AML-193 (cell line): ENCODE data around the gene UBE2E1.
A peak's percentile ranks its signal among the peaks of the same experiment; 100 is the strongest.
"Not testable (repeated sequence)": the region's sequence is repeated elsewhere in the genome, so short reads cannot be mapped to it uniquely, and the experiment has no call there.

Experiments
- DNase-seq, 2 experiments: peaks; one replicate each; lab custom pipeline; 2025; lab: John Stamatoyannopoulos, UW

The UBE2E1 gene

DNA sequence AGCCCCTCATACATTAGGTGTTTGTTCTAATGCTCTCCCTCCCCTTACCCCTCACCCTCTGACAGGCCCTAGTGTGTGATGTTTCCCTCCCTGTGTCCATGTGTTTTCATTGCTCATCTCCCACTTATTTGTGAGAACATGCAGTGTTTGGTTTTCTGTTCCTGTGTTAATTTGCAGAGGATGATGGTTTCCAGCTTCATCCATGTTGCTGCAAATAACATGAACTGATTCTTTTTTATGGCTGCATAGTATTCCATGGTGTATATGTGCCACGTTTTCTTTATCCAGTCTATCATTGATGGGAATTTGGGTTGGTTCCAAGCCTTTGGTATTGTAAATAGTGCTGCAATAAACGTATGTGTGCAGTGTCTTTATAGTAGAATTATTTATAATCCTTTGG, 43.7 kb downstream of the UBE2E1 start:
- not testable (repeated sequence) for DNase-seq

DNA sequence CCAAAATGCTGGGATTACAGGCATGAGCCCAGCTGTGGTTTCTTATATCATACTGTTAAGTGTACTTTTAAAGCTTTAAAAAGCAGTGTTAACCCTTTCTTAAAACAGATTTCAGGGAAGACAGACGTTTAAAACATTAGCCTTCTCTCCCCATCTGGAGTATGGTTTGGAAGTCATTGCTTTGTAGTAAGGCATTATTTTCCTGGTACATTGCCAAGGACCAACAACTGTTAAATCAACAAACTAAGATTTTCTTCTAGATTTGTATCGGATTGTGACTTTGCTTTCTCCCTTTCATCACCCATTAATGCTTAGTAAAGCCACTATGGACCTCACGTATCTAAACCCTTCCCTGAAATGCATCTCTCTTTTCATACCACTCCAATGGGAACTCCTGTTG, 50.5 kb downstream of the UBE2E1 start:
- no peak for DNase-seq

- no peak for DNase-seq
Measured at GRCh38 chr3:23859012-23859743, 53.4 kb downstream of the UBE2E1 start.

DNA sequence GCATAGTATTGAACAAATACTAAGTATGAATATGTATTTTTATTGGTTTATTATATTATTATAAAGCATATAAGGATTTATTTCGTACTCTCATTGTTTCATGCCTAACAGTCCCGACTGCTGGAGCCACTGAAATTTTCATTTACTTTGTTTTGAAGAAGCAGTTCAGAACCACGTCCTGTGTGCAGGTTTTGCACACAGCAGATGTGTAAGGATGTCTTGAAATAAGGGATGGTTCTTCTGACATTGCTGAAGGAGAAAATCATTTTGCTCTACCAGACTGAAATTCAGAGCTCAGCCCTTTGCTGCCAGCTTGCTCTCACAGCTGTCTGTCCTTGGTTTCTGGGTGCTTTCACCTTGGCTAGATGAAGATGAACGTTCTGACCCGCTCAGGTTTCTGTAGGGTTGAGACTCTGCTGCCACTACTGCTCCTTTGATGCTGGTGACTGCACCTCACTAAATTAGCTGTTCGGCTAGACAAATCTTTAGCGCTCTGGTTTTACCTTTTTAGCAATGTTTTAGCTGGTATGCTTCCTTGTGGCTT, 54.2 kb downstream of the UBE2E1 start:
- no peak for DNase-seq

DNA sequence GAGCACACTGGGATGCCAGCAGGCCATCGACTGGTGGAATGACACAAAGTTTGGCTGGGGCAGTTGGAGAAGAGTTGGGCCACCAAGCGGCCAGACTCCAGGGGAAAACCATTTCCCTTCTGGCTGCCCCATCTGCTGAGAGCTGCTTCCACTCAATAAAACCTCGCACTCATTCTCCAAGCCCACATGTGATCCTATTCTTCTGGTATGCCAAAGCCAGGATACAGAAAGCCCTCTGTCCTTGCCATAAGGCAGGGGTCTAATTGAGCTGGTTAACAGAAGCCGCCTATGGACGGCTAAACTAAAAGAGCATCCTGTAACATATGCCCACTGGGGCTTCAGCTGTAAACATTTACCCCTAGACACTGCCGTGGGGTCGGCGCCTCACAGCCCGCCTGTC, 55.9 kb downstream of the UBE2E1 start:
- no peak for DNase-seq

GRCh38 chr3:23863060-23863459, 57.3 kb downstream of the UBE2E1 start:
- DNase-seq, result no peak

- no peak for DNase-seq
Measured at GRCh38 chr3:23864931-23865330, 59.2 kb downstream of the UBE2E1 start.

GRCh38 chr3:23865595-23866396, 60.0 kb downstream of the UBE2E1 start:
- DNase-seq, result no peak

- DNase-seq, result no peak
Measured at GRCh38 chr3:23867400-23867799, 61.6 kb downstream of the UBE2E1 start.

DNA sequence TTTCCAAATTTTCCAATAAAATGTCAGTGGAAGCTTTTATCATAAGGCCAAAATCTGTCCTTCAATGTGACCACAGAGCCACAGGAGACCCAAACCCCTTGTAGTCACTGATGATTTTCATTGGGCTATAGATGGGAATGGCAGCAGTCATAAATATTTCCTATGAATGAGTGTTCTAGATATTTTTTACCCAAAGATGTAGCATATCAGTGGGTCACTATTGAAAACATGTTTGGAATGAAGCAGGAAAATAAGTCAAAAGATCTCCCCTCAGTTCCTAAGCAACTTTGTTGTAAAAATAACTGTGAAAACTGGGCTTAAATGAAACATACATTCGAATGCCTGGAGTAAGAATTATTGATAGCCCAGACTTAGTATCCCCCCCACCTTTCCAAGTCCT, 62.1 kb downstream of the UBE2E1 start:
- no peak for DNase-seq

DNA sequence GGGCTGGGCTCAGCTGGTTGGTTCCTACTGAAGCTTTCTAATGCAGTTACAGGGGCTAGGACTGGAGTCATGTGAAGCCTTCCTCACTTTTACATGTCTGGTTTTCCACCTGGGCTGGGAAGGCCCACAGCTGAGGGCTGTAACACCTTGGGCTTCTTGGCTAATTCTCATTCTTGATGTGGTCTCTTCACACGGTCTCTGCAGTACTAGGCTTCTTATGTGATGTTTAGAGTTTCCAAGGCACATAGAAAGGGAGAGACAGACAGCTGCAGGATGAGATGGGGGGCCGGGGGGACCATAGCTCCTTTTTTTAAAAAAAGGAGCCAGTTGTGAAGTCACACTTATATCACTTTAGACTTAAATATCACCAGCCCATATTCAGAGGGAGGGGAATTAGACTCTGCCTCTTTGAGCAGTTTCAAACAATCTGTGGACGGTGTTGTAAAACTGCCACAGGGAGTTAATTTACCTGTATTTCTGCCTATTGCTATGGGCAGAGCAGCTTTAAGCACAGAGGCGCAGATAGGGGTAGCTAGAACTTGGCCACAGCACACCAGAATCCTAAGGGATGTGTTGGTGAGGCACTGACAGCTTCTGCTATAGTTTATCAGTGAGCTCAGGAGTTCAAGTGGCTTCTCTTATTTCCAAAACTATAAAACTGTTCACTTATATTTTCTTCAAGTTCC, 64.4 kb downstream of the UBE2E1 start:
- no peak for DNase-seq

GRCh38 chr3:23870663-23871043, 64.9 kb downstream of the UBE2E1 start:
- not testable (repeated sequence) for DNase-seq

DNA sequence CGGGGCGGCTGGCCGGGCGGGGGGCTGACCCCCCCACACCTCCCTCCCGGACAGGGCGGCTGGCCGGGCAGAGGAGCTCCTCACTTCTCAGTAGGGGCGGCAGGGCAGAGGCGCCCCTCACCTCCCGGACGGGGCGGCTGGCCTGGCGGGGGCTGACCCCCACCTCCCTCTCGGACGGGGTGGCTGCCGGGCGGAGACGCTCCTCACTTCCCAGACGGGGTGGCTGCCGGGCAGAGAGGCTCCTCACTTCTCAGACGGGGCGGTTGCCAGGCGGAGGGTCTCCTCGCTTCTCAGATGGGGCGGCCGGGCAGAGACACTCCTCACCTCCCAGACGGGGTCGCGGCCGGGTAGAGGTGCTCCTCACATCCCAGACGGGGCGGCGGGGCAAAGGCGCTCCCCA, 65.6 kb downstream of the UBE2E1 start:
- DNase-seq, result not testable (repeated sequence)

GRCh38 chr3:23872330-23872729, 66.6 kb downstream of the UBE2E1 start:
- no peak for DNase-seq

- no peak for DNase-seq
Measured at GRCh38 chr3:23873941-23874340, 68.2 kb downstream of the UBE2E1 start.

GRCh38 chr3:23874359-23875112, 68.8 kb downstream of the UBE2E1 start:
- DNase-seq, result no peak

- no peak for DNase-seq
Measured at GRCh38 chr3:23875113-23875725, 69.5 kb downstream of the UBE2E1 start.

GRCh38 chr3:23876923-23877322, 71.2 kb downstream of the UBE2E1 start:
- no peak for DNase-seq

GRCh38 chr3:23877329-23877980, 71.7 kb downstream of the UBE2E1 start:
- peak; percentile 82 to 87 for DNase-seq

DNA sequence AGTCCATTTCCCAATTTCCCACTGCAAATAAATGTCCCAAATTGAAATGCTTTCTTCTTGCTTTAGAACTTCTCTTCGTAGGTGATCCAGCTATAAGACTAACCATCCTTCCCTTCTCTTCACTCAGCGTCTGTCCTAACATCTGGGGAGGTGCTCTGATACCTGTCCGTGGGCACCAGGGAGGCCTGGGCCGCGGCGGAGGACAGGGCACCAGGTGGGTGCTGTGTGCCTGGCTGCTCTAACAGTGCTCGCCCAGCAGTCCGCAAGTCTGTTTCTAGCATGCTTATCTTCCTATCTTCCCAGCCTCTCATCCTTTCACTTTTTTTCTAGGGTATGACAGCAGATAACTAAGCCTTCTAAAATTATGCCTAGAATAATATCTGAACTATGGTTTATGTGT, 73.7 kb downstream of the UBE2E1 start:
- DNase-seq, result no peak
